ENCODE measurements around the gene ZDHHC21.

Gene ZDHHC21

GRCh38 chr9:14593406-14593805, 99.8 kb downstream of the ZDHHC21 start:
- H3K4me3 ChIP-seq (ENCODE audit: low read depth in 1 of 2, low read length in 2 of 2): no peak overlapping the region
- no peak overlapping the region for H3K27ac ChIP-seq (ENCODE audit: low read length)
- peaks cover 7 to 19% of the 10 kb centered on the region in 2 donors for H3K36me3 ChIP-seq (ENCODE audit: control insufficient read depth in 1 of 2, insufficient read depth in 2 of 2, low read length in 2 of 2)
- H3K9me3 ChIP-seq (ENCODE audit: control insufficient read depth in 1 of 2, low read length in 2 of 2): peaks cover 0 to 4% of the 10 kb centered on the region in 2 donors
- H3K27me3 ChIP-seq (ENCODE audit: low read depth, low read length): no peaks in the 10 kb centered on the region
- no peaks in the 10 kb centered on the region for H3K4me1 ChIP-seq (ENCODE audit: control insufficient read depth in 1 of 2, insufficient read depth in 2 of 2, low read length in 2 of 2)

DNA sequence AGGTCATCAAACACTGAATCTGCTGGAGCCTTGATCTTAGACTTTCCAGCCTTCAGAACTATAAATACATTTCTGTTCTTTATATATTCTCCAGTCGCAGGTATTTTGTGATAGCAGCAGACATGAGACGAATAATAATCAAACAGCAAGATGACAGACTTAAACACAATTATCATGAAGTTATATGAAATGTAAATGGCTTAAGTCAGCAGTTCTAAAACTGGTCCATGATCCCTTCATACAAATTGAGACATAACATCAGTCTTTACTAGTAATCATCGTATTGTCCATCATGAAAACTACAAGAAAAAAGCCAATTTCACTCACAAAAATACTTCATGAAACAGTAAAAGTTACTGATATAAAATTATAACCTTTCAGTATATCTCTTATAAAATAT, 101.8 kb downstream of the ZDHHC21 start:
- H3K4me1 ChIP-seq (ENCODE audit: control insufficient read depth in 1 of 2, insufficient read depth in 2 of 2, low read length in 2 of 2): no peaks in the 10 kb centered on the region

GRCh38 chr9:14585730-14586473, 107.3 kb downstream of the ZDHHC21 start:
- H3K9me3 ChIP-seq (ENCODE audit: control insufficient read depth in 1 of 2, low read length in 2 of 2): peaks cover 0 to 10% of the 10 kb centered on the region in 2 donors
- H3K4me3 ChIP-seq (ENCODE audit: low read depth in 1 of 2, low read length in 2 of 2): no peak overlapping the region
- no peak overlapping the region for H3K27ac ChIP-seq (ENCODE audit: low read length)
- no peaks in the 10 kb centered on the region for H3K27me3 ChIP-seq (ENCODE audit: low read depth, low read length)
- peaks cover 5 to 7% of the 10 kb centered on the region in 2 donors for H3K36me3 ChIP-seq (ENCODE audit: control insufficient read depth in 1 of 2, insufficient read depth in 2 of 2, low read length in 2 of 2)
- no peaks in the 10 kb centered on the region for H3K4me1 ChIP-seq (ENCODE audit: control insufficient read depth in 1 of 2, insufficient read depth in 2 of 2, low read length in 2 of 2)

More for the DNA sequence above, 101.8 kb downstream of the ZDHHC21 start:
- no peak overlapping the region for H3K27ac ChIP-seq (ENCODE audit: low read length)
- H3K36me3 ChIP-seq (ENCODE audit: control insufficient read depth in 1 of 2, insufficient read depth in 2 of 2, low read length in 2 of 2): peaks cover 7 to 17% of the 10 kb centered on the region in 2 donors
- H3K27me3 ChIP-seq (ENCODE audit: low read depth, low read length): no peaks in the 10 kb centered on the region
- no peak overlapping the region for H3K4me3 ChIP-seq (ENCODE audit: low read depth in 1 of 2, low read length in 2 of 2)
- H3K9me3 ChIP-seq (ENCODE audit: control insufficient read depth in 1 of 2, low read length in 2 of 2): peaks cover 0 to 4% of the 10 kb centered on the region in 2 donors

GRCh38 chr9:14584571-14584970, 108.7 kb downstream of the ZDHHC21 start:
- no peaks in the 10 kb centered on the region for H3K4me1 ChIP-seq (ENCODE audit: control insufficient read depth in 1 of 2, insufficient read depth in 2 of 2, low read length in 2 of 2)
- peaks cover 0 to 10% of the 10 kb centered on the region in 2 donors for H3K9me3 ChIP-seq (ENCODE audit: control insufficient read depth in 1 of 2, low read length in 2 of 2)
- H3K27ac ChIP-seq (ENCODE audit: low read length): no peak overlapping the region
- no peak overlapping the region for H3K4me3 ChIP-seq (ENCODE audit: low read depth in 1 of 2, low read length in 2 of 2)
- H3K36me3 ChIP-seq (ENCODE audit: control insufficient read depth in 1 of 2, insufficient read depth in 2 of 2, low read length in 2 of 2): peaks cover 5 to 7% of the 10 kb centered on the region in 2 donors
- H3K27me3 ChIP-seq (ENCODE audit: low read depth, low read length): no peaks in the 10 kb centered on the region

GRCh38 chr9:14578030-14578429, 115.2 kb downstream of the ZDHHC21 start:
- H3K4me1 ChIP-seq (ENCODE audit: control insufficient read depth in 1 of 2, insufficient read depth in 2 of 2, low read length in 2 of 2): no peaks in the 10 kb centered on the region
- no peaks in the 10 kb centered on the region for H3K36me3 ChIP-seq (ENCODE audit: control insufficient read depth in 1 of 2, insufficient read depth in 2 of 2, low read length in 2 of 2)
- H3K27me3 ChIP-seq (ENCODE audit: low read depth, low read length): no peaks in the 10 kb centered on the region
- H3K27ac ChIP-seq (ENCODE audit: low read length): no peak overlapping the region
- H3K9me3 ChIP-seq (ENCODE audit: control insufficient read depth in 1 of 2, low read length in 2 of 2): peaks cover 0 to 10% of the 10 kb centered on the region in 2 donors
- no peak overlapping the region for H3K4me3 ChIP-seq (ENCODE audit: low read depth in 1 of 2, low read length in 2 of 2)

- no peak overlapping the region for H3K4me3 ChIP-seq (ENCODE audit: low read depth in 1 of 2, low read length in 2 of 2)
- H3K36me3 ChIP-seq (ENCODE audit: control insufficient read depth in 1 of 2, insufficient read depth in 2 of 2, low read length in 2 of 2): no peaks in the 10 kb centered on the region
- H3K4me1 ChIP-seq (ENCODE audit: control insufficient read depth in 1 of 2, insufficient read depth in 2 of 2, low read length in 2 of 2): no peaks in the 10 kb centered on the region
- H3K27me3 ChIP-seq (ENCODE audit: low read depth, low read length): no peaks in the 10 kb centered on the region
- no peaks in the 10 kb centered on the region for H3K9me3 ChIP-seq (ENCODE audit: control insufficient read depth in 1 of 2, low read length in 2 of 2)
- no peak overlapping the region for H3K27ac ChIP-seq (ENCODE audit: low read length)
These were observed 119.1 kb downstream of the ZDHHC21 start for GRCh38 chr9:14574173-14574572.

- Histone ChIP-seq H3K36me3 (ENCODE audit: control insufficient read depth in 1 of 2, insufficient read depth in 2 of 2, low read length in 2 of 2) (no peaks in the 10 kb centered on the region), H3K9me3 (ENCODE audit: control insufficient read depth in 1 of 2, low read length in 2 of 2) (no peaks in the 10 kb centered on the region), H3K27me3 (ENCODE audit: low read depth, low read length) (no peaks in the 10 kb centered on the region), H3K4me3 (ENCODE audit: low read depth in 1 of 2, low read length in 2 of 2) (no peak overlapping the region), H3K27ac (ENCODE audit: low read length) (no peak overlapping the region), H3K4me1 (ENCODE audit: control insufficient read depth in 1 of 2, insufficient read depth in 2 of 2, low read length in 2 of 2) (no peaks in the 10 kb centered on the region)
These were observed 119.9 kb downstream of the ZDHHC21 start for GRCh38 chr9:14573319-14573718.

GRCh38 chr9:14565352-14566016, 127.7 kb downstream of the ZDHHC21 start:
- no peaks in the 10 kb centered on the region for H3K9me3 ChIP-seq (ENCODE audit: control insufficient read depth in 1 of 2, low read length in 2 of 2)
- H3K4me3 ChIP-seq (ENCODE audit: low read depth in 1 of 2, low read length in 2 of 2): no peak overlapping the region
- no peaks in the 10 kb centered on the region for H3K4me1 ChIP-seq (ENCODE audit: control insufficient read depth in 1 of 2, insufficient read depth in 2 of 2, low read length in 2 of 2)
- H3K27me3 ChIP-seq (ENCODE audit: low read depth, low read length): no peaks in the 10 kb centered on the region
- H3K27ac ChIP-seq (ENCODE audit: low read length): no peak overlapping the region
- H3K36me3 ChIP-seq (ENCODE audit: control insufficient read depth in 1 of 2, insufficient read depth in 2 of 2, low read length in 2 of 2): no peaks in the 10 kb centered on the region

DNA sequence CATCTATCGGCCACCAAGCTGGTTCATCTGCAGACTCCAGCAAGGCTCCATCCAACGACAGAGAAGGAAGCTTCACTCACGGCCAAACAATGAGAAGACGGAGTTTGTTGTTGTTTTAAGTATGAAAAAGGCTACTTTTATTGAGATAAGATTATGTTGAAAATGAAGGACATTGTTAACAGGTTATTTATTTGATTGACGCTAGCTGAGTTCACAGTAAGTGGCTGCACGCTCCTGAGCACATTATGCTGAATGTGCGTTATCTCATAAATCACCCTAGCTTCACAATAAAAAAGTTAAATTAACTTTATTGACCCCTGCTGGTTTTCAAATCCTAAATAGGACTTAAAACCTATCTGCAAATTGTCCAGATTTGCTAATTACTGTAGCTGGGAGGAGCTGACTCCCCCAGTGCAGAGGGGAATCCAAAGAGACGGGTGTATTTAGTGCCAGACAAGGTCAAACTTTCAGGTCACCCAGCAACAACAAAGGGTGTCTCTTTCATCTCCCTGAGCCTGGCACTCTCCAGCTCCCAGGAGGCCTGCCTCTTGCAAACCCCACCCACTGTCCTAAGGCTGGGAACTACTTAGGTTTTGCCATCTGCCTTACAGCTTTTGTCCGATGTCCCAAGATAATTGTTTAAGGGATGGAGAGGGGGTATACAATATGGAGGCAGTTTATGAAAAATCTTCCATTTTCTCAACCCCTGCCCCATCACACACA, 129.2 kb downstream of the ZDHHC21 start:
- Histone ChIP-seq H3K9me3 (ENCODE audit: control insufficient read depth in 1 of 2, low read length in 2 of 2) (no peaks in the 10 kb centered on the region), H3K4me1 (ENCODE audit: control insufficient read depth in 1 of 2, insufficient read depth in 2 of 2, low read length in 2 of 2) (no peaks in the 10 kb centered on the region), H3K4me3 (ENCODE audit: low read depth in 1 of 2, low read length in 2 of 2) (no peak overlapping the region), H3K27me3 (ENCODE audit: low read depth, low read length) (no peaks in the 10 kb centered on the region), H3K36me3 (ENCODE audit: control insufficient read depth in 1 of 2, insufficient read depth in 2 of 2, low read length in 2 of 2) (no peaks in the 10 kb centered on the region), H3K27ac (ENCODE audit: low read length) (no peak overlapping the region)

DNA sequence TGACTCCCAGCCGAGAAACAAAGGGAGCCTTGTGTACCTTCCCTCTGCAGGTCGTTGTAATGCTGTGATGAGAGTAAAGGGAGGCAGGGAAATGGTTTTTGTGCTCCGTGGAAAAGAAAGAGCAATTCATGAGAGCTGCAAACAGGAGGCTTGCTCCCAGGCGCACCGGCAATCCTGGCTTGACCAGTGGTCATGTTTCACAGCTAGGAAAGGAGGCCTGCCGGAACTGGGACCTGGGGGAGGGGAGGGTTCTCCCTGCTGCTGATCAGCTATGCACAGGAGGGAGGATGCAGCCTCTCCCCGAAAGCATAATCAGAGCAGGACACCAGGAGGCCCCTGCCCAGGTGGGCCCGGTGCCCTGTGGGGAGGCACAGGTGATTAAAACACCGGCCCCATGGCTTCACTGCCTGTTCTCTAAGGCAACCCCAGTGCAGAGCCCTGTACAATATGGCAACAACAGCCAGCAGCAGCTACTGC, 131.3 kb downstream of the ZDHHC21 start:
- Histone ChIP-seq H3K36me3 (ENCODE audit: control insufficient read depth in 1 of 2, insufficient read depth in 2 of 2, low read length in 2 of 2) (no peaks in the 10 kb centered on the region), H3K4me3 (ENCODE audit: low read depth in 1 of 2, low read length in 2 of 2) (no peak overlapping the region), H3K9me3 (ENCODE audit: control insufficient read depth in 1 of 2, low read length in 2 of 2) (no peaks in the 10 kb centered on the region), H3K27me3 (ENCODE audit: low read depth, low read length) (no peaks in the 10 kb centered on the region), H3K4me1 (ENCODE audit: control insufficient read depth in 1 of 2, insufficient read depth in 2 of 2, low read length in 2 of 2) (no peaks in the 10 kb centered on the region), H3K27ac (ENCODE audit: low read length) (no peak overlapping the region)
